Tibial artery (tissue), 4 donors: ENCODE data around the gene SMU1.
A peak's percentile ranks its signal among the peaks of the same experiment; 100 is the strongest.

ENCODE experiments used
- DNase-seq, 2 donors: peaks; one replicate each; pipeline ENCODE4 v3.0.0-alpha.2; 2019
- H3K27ac ChIP-seq, 2 donors: fragments of 200-600 bp; sonication (generic) in 1 of 2; 1 replicate in 1 of 2; 2 replicates in 1 of 2; pipeline ENCODE4 v1.5.1; 2018 to 2019; ENCODE audit warnings: mild to moderate bottlenecking in 1 of 2
- H3K27me3 ChIP-seq, 2 donors: fragments of 200-600 bp; sonication (generic) in 1 of 2; one replicate each; pipeline versions ENCODE4 v1.5.1 to v1.6.0; 2016 to 2019
- H3K36me3 ChIP-seq, 3 donors: fragments of 200-600 bp; sonication (generic) in 2 of 3; one replicate each; pipeline ENCODE4 v1.5.1; 2016 to 2019; ENCODE audit warnings: mild to moderate bottlenecking in 2 of 3
- H3K4me1 ChIP-seq, 4 donors: fragments of 200-600 bp; sonication (generic) in 2 of 4; 1 replicate in 3 of 4; 2 replicates in 1 of 4; pipeline ENCODE4 v1.5.1; 2016 to 2019
- H3K4me3 ChIP-seq, 2 donors: fragments of 200-600 bp; sonication (generic) in 1 of 2; 1 replicate in 1 of 2; 2 replicates in 1 of 2; pipeline ENCODE4 v1.5.1; 2018 to 2019; ENCODE audit warnings: mild to moderate bottlenecking in 2 of 2
- H3K9me3 ChIP-seq, 3 donors: fragments of 200-600 bp; sonication (generic) in 1 of 3; one replicate each; pipeline ENCODE4 v1.5.1; 2016 to 2019
- intact Hi-C: fragments of 100-400 bp; cut with DNase I; formaldehyde crosslinking; loops from one replicate; pipeline ENCODE4 v1.15.0; 2023; ENCODE audit warnings: low total_unique reads
- TF ChIP-seq, protein P1 (sequence below), 2 experiments: fragments of 200-600 bp in 1 of 2; fragments of 450-650 bp in 1 of 2; IDR thresholded peaks; one replicate each; pipeline ENCODE4 v1.5.1; 2017 to 2019; ENCODE audit warnings: antibody characterized with exemption in 2 of 2, mild to moderate bottlenecking in 1 of 2, moderate library complexity in 1 of 2

Gene SMU1

DNA sequence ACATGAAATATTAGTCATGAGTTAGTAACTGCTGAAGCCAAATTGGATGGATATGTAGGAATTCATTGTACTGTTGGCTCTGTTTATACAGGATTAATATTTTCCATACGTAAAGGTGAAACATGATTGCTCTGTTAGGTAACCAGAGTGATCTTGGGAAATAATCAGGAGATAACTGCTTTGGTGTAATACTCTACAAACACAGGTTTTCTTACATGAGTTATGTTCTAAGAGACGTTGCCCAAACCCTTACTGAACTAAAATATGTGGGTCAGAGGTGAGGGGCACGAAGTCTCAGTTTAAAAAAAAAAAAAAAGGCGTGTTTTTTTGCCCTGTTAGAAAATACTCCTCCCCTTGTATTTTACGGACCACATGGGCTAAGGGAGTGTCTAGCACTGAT, 43.6 kb downstream of the SMU1 start:
- Histone ChIP-seq H3K36me3 (peaks cover 68 to 86% (median 72%) of the 10 kb centered on the region in 3 donors), H3K27ac (no peak overlapping the region), H3K27me3 (no peaks in the 10 kb centered on the region), H3K9me3 (no peaks in the 10 kb centered on the region), H3K4me3 (no peak overlapping the region), H3K4me1 (peaks cover 0 to 21% (median 7%) of the 10 kb centered on the region in 4 donors)
- intact Hi-C loops, result no loop called here
- DNase-seq, result no peak
- TF ChIP-seq, protein P1, sequence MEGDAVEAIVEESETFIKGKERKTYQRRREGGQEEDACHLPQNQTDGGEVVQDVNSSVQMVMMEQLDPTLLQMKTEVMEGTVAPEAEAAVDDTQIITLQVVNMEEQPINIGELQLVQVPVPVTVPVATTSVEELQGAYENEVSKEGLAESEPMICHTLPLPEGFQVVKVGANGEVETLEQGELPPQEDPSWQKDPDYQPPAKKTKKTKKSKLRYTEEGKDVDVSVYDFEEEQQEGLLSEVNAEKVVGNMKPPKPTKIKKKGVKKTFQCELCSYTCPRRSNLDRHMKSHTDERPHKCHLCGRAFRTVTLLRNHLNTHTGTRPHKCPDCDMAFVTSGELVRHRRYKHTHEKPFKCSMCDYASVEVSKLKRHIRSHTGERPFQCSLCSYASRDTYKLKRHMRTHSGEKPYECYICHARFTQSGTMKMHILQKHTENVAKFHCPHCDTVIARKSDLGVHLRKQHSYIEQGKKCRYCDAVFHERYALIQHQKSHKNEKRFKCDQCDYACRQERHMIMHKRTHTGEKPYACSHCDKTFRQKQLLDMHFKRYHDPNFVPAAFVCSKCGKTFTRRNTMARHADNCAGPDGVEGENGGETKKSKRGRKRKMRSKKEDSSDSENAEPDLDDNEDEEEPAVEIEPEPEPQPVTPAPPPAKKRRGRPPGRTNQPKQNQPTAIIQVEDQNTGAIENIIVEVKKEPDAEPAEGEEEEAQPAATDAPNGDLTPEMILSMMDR (IDR thresholded peaks at IDR 0.05), result no peak

DNA sequence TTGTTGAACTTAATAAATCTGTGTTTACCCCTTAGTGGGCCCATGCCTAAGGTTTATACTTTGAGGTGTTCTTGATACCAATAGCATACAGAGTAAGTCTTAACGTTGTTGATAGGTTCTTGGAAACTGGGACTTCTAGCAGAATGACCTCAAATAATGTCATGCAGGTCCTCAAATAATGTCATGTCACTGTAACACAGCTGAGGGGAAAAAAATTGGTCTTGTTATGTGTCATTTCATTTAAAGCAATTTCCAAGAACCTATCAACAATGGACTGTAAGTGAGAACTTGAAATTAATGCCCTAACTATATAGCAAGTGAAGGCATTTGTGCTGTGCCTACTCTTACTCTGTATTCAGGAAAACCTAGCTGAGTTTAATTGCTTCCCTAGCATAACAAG, 44.2 kb downstream of the SMU1 start:
- H3K36me3 ChIP-seq, result peaks cover 66 to 86% (median 67%) of the 10 kb centered on the region in 3 donors
- H3K4me3 ChIP-seq, result no peak overlapping the region
- H3K27me3 ChIP-seq, result no peaks in the 10 kb centered on the region
- H3K27ac ChIP-seq, result no peak overlapping the region
- intact Hi-C loops, result no loop called here
- H3K9me3 ChIP-seq, result no peaks in the 10 kb centered on the region
- DNase-seq, result no peak
- TF ChIP-seq, protein P1 (IDR thresholded peaks at IDR 0.05), result no peak
- peaks cover 0 to 27% (median 10%) of the 10 kb centered on the region in 4 donors for H3K4me1 ChIP-seq

DNA sequence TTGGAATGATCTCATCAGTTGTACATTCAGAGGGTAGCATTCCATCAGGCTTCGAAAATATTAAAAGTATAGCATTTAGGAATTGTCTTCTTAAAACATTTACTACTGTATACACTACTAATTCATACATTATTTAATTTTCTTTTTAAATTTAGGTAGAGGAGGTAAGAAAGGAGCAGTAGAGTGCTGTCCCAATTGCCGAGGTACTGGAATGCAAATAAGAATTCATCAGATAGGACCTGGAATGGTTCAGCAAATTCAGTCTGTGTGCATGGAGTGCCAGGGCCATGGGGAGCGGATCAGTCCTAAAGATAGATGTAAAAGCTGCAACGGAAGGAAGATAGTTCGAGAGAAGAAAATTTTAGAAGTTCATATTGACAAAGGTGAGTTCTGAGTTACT, 46.2 kb downstream of the SMU1 start:
- Histone ChIP-seq H3K27me3 (no peaks in the 10 kb centered on the region), H3K4me3 (no peak overlapping the region), H3K27ac (no peak overlapping the region), H3K4me1 (peaks cover 0 to 39% (median 15%) of the 10 kb centered on the region in 4 donors), H3K9me3 (no peaks in the 10 kb centered on the region), H3K36me3 (peaks cover 46 to 68% (median 54%) of the 10 kb centered on the region in 3 donors)
- DNase-seq, result no peak
- intact Hi-C loops, result no loop called here
- TF ChIP-seq, protein P1 (IDR thresholded peaks at IDR 0.05), result no peak

DNA sequence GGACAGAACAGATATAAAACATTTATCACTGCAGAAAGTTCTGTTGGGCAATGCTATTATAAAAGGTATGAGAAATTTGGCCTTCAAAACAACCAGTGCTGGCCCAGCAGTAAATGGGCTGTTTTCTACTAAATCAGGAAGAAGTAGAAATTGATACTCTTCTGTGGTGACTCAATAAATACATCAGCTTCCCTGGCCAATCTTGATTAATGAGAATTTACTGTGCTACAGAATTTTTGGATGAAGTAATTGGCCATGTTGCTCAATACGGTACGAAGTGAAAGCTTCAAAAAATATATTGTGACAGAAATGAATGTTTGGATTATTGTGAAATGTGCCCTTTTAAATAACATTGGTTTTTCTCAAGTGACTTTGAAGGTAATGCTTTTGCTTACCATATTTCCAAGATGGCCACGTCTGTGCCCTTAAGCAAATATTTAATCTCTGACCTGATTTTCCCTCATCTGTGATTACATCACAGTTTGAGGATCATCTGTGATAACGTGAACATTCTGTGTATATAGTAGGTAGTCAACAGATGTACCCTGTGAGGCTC, 47.2 kb downstream of the SMU1 start:
- no peaks in the 10 kb centered on the region for H3K9me3 ChIP-seq
- H3K4me1 ChIP-seq, result peaks cover 0 to 41% (median 17%) of the 10 kb centered on the region in 4 donors
- intact Hi-C loops, result no loop called here
- DNase-seq, result no peak
- TF ChIP-seq, protein P1 (IDR thresholded peaks at IDR 0.05), result no peak
- H3K36me3 ChIP-seq, result peaks cover 36 to 60% (median 45%) of the 10 kb centered on the region in 3 donors
- peak overlapping the region; percentile 14 to 22 for H3K27ac ChIP-seq
- no peaks in the 10 kb centered on the region for H3K27me3 ChIP-seq
- no peak overlapping the region for H3K4me3 ChIP-seq

DNA sequence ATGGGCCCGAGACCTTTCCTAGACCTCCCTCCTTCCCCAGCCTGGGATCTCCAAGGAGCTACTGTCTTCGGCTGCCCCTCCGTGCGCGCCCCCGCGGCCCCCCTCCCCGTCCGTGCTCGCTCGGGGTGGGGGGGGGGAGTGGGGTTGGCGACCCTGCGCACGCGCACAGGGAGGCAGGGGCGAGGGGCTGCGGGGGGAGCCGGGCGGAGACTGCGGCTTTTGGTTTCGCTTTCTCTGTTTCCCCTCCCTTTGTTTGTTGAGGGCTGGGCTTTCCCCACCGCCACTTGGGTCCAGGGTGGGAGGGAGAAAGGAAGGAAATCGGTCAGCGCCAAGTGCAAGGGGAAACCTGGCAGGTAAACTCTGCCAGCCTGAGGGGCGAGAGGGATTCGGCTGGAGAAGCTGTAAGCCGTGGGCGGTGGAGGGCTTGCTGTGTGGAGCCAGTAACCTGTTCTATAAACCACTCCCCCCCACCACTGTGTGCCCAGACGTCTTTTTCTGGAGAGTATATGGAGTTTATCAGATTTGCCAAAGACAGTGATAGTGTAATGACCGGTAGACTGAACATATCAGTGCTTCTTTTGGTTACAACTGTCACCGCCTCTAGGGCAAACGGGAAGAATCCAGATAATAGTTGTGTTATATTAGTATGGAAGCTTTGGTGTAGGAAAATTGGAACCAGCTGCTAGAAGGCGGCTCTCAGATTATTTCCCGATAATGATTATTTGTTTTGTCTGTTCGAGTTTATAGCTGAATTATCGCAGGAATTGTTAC, 50.7 kb downstream of the SMU1 start:
- peak; percentile 49 to 73 for DNase-seq
- Histone ChIP-seq H3K4me1 (peaks cover 0 to 49% (median 23%) of the 10 kb centered on the region in 4 donors), H3K4me3 (peak overlapping the region; percentile 67 to 78), H3K9me3 (no peaks in the 10 kb centered on the region), H3K27me3 (no peaks in the 10 kb centered on the region), H3K36me3 (peaks cover 10 to 28% (median 26%) of the 10 kb centered on the region in 3 donors), H3K27ac (peak overlapping the region; percentile 87 to 96)
- intact Hi-C loops, result no loop called here
- TF ChIP-seq, protein P1 (IDR thresholded peaks at IDR 0.05), result no peak
